AML-193 (cell line): Measurements from ENCODE around the gene VTI1A.

ENCODE experiments used
- DNase-seq, 2 experiments: peaks; one replicate each; lab custom pipeline; 2025; lab: John Stamatoyannopoulos, UW

Gene VTI1A

DNA sequence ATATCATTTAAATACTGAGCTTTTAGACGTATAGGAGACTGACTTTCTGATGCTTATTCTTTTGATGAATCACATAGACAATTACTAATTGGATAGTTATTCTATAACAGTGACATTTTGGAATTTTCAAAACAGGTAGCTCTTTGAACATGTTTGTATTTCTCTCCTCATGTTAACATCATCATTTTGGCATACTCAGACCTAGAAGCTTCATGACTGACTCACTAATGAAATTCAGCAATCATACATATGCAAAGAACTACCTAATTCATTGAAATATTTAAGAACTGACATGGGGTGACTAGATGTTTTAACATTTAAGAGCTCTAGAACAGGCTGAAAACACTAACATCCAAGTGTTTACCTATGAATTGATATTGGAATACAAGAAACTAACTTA, 192.3 kb downstream of the VTI1A start:
- DNase-seq = no peak

DNA sequence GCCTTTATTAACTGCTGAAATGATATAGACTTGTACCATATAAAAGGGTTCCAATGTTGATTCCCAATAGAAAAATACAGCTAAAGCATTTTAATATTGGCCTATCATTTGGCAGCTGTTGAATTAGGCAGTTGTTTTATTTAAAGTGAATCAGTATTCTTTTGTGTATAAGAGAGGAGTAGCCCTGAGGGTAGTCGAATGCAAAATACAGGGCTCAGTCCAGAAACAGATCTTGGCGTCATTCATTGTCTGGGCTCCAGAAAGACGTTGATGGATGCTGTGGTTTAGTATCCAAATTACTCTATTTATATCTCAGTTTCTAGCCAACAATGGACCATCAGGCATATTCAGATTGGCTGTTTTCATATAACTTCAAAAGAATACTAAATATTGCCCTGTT, 193.6 kb downstream of the VTI1A start:
- DNase-seq = no peak

DNA sequence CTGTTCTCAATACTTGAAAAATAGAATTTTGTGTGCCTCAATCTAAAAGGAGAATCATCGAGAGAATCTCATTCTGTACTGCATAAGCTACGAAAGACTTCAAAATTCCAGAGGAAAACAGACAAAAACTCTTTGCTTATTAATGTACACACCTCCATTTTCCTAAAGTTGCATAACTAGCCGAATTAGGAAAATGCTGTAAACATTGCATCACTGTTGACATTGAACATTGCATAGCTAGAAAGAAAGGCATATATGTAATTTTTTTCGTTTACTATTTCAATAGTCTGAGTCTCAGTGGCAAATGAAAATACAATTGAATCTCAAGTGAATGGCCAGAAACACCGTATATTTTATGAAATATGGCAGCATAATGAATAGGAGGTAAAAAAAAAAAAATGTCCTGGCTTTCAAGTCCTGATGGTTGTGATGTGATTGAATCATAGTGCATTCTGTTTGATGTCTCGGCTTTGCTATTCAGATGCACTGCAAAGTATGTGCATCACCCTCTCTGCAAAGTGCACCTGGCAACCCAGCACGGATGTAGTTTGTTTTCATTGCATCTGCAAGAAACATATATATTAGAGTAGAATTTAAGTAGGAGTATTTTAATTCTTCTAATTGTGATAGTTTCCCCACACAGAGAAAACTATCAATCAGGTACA, 196.7 kb downstream of the VTI1A start:
- no peak for DNase-seq

DNA sequence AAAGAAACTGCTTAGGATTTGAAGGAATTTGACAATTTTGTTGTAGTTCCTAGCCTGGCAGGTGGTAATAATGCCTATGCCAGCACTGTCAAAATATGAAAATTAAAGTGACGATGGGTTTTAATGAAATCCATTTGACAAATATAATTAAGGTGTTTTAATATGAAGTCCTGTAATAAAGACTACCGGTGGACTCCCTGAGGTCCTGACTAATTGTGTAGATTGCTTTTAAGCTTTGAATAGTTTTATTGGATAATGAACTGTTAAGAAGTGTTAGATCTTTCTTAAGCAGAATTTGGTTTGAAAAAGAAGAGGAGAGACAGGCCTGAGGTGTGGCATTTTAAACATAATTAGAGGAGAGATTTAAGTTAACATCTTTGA, 197.2 kb downstream of the VTI1A start:
- DNase-seq = no peak

DNA sequence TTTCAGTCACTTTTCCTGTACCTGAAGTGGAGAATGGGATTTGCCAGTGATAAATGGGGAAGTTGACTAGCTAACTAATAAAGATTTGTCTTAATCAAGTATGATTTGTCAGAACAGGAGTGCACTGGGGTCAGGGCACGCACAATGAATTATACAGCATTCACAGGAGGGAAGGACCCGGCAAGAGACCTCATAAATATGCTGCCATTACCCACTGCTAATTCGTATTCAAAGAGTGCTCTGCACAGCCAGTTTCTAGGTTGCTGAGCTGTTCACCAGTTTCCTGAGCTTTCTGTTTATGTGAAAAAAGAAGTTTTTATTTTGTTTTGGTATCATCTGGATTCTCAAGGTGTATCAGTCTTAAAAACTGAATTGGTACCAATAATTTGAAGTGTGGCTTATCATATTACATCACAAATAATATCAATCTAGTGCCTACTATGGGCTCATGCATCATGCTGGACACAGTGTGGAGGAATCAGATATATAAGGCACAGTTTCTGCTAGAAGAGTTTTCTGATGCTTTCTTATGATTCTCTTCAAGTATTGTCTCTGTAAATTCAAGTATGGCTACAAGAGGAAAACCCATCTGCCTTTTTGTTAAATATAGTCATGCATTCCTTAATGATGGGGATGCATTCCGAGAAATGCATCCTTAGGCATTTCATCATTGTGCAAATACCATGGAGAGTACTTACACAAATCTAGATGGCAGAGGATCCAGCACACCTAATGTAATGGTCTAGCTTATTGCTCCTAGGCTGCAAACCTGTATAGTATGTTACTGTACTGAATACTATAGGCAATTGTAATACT, 202.2 kb downstream of the VTI1A start:
- DNase-seq = no peak

DNA sequence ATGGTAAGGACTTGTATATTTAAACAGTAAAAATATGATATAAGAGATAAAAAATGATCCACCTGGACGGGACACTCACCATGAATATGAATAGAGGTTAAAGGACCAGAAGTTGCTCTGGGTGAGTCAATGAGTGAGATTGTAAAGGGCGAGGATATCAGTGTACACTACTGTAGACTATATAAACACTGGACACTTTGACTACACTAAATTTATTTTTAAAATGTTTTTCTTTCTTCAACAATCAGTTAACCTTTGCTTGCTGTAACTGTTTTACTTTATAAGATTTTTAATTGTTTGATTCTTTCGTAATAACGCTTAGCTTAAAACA, 202.8 kb downstream of the VTI1A start:
- no peak for DNase-seq

DNA sequence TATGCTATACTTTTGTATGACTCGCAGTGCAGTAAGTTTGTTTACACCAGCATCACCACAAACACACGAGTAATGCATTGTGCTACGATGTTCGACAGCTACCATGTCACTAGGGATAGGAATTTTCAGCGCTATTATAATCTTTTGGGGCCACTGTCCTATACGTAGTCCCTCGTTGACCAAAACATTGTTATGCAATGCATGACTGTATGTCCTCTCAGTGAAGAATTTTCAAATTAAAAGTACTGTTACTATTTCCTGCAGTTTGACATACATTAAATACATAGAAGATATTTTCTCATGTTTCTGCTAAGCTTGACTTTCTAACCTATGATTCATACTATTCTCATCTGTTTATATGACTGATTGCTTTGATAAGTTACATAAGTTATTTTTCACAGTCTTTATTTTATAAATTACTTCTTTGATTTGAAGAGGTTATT, 203.6 kb downstream of the VTI1A start:
- no peak for DNase-seq

DNA sequence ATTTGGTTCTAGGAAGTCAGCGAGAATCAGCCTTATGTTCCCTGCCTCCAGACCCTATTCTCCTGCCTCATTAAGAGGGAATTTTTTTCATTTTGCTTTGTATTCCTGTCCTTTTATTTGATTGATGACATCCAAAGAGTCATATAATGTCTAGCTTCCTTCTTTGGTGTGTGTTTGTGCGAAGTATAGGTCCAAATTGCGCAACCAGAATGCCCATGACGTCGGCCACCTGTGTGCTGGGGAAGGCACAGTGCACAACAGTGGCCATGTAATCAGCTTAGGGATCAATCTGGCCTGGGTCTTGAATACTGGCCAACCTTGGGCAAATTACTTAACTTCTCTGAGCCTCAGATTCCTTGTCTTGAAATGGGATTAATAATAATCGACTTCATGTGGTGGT, 206.2 kb downstream of the VTI1A start:
- DNase-seq = no peak

DNA sequence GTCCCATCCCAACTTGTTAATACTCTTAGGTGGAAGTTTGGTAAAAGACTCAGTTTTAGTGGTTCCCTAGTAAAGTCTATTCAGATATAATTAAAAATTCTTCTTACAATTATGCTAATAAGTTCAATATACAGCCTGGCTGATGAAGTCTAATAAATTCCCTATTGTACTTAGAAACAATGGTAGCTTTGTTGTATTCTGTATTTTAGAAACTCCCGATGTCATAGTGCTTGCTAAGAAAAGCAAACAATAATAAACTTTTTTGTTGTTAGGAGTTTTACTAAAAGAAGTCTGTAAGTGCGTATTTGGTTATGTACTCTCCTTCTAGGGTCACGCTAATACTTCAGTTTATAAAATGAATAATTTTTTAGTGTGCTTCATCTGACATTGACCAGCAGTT, 206.8 kb downstream of the VTI1A start:
- DNase-seq = no peak

DNA sequence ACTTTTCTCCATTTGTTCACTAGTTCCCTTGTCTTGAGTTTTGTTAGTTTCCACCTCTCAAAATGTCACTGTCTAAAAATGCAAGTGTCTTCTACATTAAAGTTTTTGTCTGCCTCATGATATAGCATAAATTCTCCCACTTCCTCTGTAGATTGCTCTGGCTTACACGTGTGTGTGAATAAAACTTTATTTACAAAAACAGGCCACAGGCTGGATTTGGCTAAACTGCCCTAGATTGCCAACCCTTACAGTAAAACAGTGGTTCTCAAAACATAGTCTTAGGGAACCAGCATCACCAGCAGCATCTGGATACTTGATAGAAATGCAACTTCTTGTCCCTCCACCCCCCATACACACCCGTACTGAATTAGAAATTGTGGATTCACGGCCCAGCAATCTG, 207.8 kb downstream of the VTI1A start:
- DNase-seq = no peak

DNA sequence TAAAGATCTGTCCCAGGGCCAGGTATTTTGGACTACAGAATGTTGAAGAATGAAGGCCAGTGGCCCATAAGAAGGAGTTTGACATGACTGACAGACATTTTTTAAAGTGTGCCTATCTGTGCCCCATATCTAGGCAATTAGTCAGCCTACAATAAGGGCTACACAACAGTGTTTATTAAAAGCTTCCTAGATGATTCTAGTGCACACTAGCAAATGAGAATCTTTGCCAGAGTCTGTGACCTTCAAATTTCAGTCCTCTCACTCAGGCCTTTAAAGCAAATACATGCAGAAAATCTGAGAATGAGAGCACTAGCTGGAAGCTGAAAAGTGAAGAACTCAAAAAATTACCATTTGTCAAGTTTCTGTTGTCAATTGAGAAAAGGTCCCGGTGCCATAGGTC, 208.7 kb downstream of the VTI1A start:
- no peak for DNase-seq

DNA sequence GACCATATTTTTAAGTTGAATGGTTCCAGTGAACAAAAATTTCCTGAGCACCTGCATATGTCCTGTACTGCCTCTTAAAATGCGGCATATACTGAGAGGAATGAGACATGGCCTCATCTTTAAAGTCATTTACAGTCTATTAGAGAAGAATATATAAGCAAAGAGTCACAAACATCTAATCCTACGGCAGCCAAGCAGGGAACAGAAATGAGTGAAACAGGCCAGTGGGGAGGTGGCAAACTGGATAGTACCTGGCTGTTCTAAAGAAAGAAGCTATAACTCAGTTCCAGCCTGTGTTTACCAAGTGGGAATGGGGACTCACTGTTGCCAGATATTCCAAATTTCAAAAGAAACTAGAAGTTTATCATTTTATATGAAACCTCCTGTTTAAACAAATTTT, 211.4 kb downstream of the VTI1A start:
- no peak for DNase-seq

DNA sequence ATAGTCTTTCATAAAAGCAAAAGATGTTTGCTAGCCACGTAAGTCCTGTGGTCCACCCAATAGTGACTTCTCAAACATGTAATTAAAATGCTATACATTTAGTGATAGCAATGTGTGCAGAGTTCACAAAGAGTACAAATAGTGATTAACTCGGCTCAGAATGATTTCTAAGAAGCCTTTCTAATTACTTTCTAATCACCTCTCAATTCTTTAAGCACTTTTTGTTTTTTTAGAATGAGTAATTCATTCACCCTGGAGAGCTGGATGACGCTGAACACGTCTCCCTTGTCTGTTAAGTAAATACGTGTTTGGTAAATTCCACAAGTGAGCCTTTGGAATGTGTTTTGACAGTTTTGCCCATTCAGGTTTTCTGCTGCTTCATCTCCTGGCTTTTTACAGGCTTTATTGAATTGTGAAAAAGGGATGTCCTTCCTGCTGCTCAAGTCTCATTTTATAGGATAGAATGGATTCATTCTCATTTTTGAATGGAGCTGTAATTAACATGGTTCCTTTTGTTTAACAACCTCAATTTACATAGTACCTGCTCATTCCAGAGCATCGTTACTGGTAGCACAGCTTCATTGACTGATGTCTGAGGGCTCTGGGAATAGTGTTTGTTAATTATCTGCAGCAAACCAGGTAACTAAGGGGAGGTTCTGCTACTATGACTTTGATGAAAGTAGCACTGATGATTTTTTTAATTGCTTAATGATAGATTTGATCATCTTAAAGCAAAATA, 212.1 kb downstream of the VTI1A start:
- DNase-seq = no peak

DNA sequence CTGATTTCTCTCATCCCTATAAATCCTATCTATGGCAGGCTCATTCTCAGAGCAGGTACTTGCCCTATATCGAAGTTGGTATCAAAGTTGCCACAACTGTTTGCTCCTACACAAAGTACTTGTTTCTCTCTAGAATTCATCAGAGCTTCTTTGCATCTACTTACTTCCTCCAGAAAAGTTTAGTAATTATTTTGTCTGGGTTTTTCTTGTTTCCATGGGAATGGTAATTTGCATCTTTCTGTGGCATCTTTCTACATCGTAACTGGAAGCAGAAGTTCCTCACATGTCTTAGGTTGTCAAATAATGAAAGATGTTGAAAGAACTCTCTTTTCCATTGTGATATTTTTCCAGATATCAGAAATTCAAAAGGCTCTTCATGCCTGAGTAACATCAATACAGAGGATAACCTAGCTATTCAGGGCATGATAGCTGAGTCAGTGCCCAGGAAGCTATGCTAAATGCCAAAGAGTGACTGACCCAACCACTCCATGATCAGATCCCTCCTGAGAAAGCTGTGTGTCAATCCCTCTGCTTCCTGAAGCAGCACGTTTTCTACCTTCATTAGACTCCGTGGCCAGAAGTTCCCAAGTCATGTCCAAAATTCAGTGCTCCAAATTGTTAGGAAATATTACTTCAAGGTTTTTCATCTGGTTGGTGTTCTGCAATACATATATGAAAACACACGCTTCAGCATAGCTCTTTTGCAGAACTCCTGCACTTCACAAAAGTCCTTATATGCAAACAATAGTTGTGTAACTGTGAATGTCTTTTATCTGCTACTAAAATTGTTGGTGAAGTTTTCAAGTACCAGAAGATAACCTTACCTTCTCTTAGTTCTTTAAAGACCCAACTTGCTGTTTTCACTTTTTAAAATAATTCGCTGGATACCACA, 216.5 kb downstream of the VTI1A start:
- DNase-seq = no peak

DNA sequence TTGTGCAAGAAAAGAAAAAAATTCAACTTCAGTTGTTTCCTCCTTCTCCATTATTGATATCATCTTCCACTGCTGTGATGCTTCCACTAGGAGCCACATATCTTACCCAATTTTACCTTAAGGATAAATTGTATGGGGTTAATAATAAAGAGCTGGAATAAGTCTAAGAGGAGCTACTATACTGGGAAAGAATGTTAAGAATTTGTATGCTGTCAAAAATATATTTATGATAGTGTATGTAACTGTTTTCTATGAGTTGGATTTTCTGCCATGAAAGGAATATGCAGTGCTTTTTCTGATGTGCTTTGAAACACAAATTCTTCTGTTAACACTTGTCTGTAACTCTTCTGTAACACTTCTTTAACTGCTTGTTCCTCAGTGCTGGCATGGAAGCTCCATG, 219.1 kb downstream of the VTI1A start:
- no peak for DNase-seq

DNA sequence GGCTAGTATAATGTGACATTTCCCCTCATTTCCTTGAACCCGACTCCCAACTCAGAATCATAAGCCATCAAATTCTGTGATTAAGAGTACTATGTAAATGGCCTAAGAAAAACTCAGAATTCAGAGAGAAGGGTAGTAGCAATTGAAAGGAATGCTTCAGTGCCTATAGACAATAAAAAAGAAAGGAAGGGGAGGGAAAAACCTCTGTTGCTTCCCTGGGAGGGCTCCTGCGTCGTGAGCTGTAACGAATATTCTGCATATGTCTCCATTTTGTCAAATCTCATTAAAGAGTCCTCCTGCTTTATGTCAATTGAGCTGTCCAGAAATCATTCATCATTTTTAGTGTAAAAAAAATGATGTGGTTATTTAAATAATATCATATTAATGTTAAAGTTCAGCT, 223.0 kb downstream of the VTI1A start:
- no peak for DNase-seq

DNA sequence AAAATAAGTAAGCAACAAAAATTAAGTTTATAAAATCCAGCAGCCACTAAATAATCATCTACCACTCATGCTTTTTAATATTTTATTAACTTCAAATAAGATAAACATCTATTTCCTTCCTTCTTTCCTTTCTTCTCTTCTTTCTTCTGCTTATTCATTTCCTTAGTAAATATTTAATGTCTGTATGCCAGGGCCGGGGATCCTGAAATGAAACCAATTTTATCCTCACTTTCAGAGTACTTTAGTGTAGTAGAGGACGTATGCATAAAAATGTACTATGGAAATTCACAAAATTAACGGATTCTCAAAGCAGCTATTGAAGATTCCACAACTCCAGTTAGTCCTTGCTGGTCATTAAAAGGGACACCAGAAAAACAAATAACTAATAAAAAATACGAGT, 224.7 kb downstream of the VTI1A start:
- no peak for DNase-seq

DNA sequence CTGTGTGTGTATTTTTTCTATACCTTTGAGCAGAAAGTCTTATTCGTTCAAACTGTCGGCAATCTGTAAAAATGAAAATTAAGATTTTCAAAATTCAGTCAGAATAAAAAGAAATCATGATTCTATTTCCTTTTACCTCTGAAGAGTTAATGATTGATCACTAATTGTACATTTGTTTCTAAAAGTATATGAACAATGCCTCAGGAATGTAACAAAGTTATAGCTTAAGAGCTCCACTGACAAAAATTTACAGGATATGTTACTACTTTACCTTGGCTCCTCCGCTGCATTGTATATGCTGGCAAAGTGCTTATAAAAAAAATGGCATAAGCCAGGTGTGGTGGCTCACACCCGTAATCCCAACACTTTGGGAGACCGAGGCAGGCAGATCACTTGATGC, 225.7 kb downstream of the VTI1A start:
- DNase-seq = no peak

DNA sequence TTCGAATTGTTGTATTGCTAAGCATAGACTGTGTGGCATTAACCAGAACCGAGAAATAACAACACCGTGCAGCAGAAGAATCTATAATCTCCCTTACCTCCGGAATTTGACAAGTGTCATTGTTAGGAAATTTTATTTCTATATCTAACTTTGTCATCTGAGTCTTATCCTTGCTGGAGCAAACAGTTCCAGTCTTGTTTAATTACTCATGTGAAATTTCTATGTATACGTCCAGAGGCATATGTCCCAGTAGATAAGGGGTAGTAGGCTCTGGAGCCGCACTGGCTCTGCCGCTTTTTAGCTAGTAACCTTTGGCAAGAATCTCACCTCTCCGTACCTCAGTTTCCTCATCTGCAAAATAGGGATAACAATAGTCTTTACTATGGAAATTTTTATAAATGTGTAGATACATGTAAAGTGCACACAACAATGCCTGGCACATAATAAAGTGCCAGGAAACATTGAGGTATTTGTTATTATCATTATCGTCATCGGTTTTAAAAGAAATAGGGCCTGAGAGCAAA, 228.6 kb downstream of the VTI1A start:
- no peak for DNase-seq

DNA sequence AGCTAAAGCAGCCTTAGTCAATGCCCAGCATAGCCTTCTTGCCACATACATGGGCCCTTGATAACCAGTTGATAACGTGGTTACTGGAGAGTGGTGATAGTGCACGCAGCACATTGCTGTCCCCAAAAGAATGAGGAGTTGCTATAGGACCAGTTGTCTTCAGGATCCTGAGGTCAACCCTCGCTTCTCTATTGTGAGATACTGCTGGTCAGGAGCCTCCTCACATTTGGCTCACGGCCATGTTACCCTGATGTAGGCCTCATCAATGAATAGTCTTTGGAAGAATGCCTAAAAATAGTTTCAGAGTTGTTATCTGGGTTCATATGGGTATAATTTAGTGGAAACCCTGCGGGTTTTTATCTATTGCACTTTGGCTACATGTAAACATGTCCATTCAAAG, 230.7 kb downstream of the VTI1A start:
- no peak for DNase-seq

DNA sequence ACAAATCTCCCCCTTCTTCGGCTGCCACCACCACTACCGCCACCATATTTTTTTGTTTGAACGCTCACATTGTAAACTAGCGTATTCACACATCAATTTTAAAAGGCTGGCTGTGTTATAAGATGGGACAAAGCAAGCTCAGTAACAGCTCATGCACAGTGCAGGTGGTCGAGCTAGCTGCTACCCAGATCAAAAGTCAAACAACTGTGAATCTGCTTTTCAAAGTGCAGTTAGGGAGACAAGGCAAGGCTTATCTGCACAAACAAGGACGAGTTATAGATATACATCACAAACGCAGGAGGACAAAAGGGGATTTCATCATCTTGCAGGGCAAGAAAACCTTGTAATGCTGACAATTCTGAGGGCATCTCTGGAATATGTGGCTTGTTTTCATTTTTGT, 231.6 kb downstream of the VTI1A start:
- DNase-seq = no peak

DNA sequence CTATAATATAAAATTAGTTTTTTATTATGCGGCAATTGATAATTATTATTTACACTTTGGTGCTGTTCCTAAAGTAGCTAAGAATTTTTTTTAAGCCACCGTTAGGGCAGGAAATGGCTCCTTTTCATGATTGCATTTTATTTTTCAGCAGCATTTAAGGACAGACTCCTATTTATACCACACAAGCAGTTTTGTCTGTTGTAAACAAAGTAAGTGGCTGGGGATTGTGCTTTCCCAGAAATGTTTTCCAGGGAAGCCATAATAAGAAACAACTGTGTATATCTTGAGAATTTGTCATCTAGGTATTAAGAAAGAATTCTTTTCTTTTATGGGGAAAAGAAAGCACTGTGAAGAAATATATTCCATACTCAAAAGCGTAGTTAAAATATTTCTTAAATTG, 232.0 kb downstream of the VTI1A start:
- no peak for DNase-seq
